ENCODE data around the gene UIMC1. TPM values are rescaled to one million over a fixed set of nuclear protein-coding genes. Genes with fewer than 3 reads are reported as not detected.

UIMC1 gene
- total and polyA plus RNA-seq, 2 of the 4 experiments (the other 2 are of a cell fraction), result 19.5 to 27.6 TPM

GRCh38 chr5:177027665-177028064 is 21.1 kb upstream of the UIMC1 start:
- no peaks in the 10 kb centered on the region for H3K27me3 ChIP-seq (ENCODE audit: control insufficient read depth, insufficient read depth, low read length)
- H3K18ac ChIP-seq (ENCODE audit: low read depth, low read length), result no peak overlapping the region
- no peak overlapping the region for H4K5ac ChIP-seq (ENCODE audit: low read depth, low read length)
- in situ Hi-C loops (cut with MboI; ENCODE audit: low sequenced_read_pairs) (no loop called here), dilution Hi-C loops (cut with HindIII; ENCODE audit: low sequenced_read_pairs, unreplicated experiment) (no loop called here), intact Hi-C loops (cut with micrococcal nuclease) (no loop called here)
- no peak overlapping the region for H3K56ac ChIP-seq (ENCODE audit: extremely low read depth, insufficient read depth, low read length)
- peaks cover 3% of the 10 kb centered on the region for H3K9me1 ChIP-seq (ENCODE audit: insufficient read depth, low read length)
- H3K4ac ChIP-seq (ENCODE audit: low read depth, low read length), result no peak overlapping the region
- H2AFZ ChIP-seq (replicated peaks; ENCODE audit: low read length, poor library complexity), result no peak overlapping the region
- no peak overlapping the region for H3K27ac ChIP-seq (ENCODE audit: insufficient read depth, low read length)
- BruUV-seq (replicated peaks), result no TSS peak
- H3K36me3 ChIP-seq (ENCODE audit: control insufficient read depth, insufficient read depth, low read length), result peaks cover 9% of the 10 kb centered on the region
- H3K4me3 ChIP-seq (ENCODE audit: insufficient read depth, low read depth, low read length), result no peak overlapping the region
- H4K91ac ChIP-seq (ENCODE audit: insufficient read depth, low read depth, low read length), result no peak overlapping the region
- CTCF ChIA-PET, result interaction anchor here (0.5 kb wide), 1 partner anchor 54 kb away, joined by 3 read pairs; no protein-coding TSS in a partner anchor
- no CpG with 5 or more reads among the region's 2 CpGs for WGBS, 2 experiments (ENCODE audit: extremely low coverage in 2 of 2, insufficient read length in 1 of 2)
- POLR2A ChIA-PET (ENCODE audit: unreplicated experiment), result interaction anchor here (0.6 to 0.7 kb wide), 2 partner anchors 20 to 237 kb away, joined by 9 to 14 read pairs; no protein-coding TSS in a partner anchor
- H3K23ac ChIP-seq (ENCODE audit: low read depth, low read length), result no peak overlapping the region
- H2AK9ac ChIP-seq (replicated peaks; ENCODE audit: low read depth, low read length, poor library complexity), result no peak overlapping the region
- DNase-seq (no peak), ATAC-seq (ENCODE audit: low read depth) (no peak)
- peaks cover 9% of the 10 kb centered on the region; the same call in 1 of the 2 replicates for H4K20me1 ChIP-seq (ENCODE audit: insufficient read depth, low read length)
- H3K14ac ChIP-seq (replicated peaks; ENCODE audit: low read depth, low read length), result no peak overlapping the region
- TF ChIP-seq MAZ (IDR thresholded peaks at IDR 0.05; ENCODE audit: borderline replicate concordance, low read depth, low read length) (no peak), RCOR1 (IDR thresholded peaks at IDR 0.05; ENCODE audit: insufficient replicate concordance, low read length) (no peak), USF2 (IDR thresholded peaks at IDR 0.05; ENCODE audit: low read depth, low read length) (no peak), RFX5 (IDR thresholded peaks at IDR 0.05; ENCODE audit: low read depth, low read length) (no peak), FOS (IDR thresholded peaks at IDR 0.05; ENCODE audit: low read depth, low read length) (no peak), MAFK (IDR thresholded peaks at IDR 0.05; ENCODE audit: low read depth, low read length) (no peak), SMC3 (IDR thresholded peaks at IDR 0.05; ENCODE audit: low read depth, low read length) (no peak), CHD1 (IDR thresholded peaks at IDR 0.05; ENCODE audit: low read depth, low read length) (no peak), ELK1 (IDR thresholded peaks at IDR 0.05; ENCODE audit: borderline replicate concordance, low read depth, low read length) (no peak), BHLHE40 (IDR thresholded peaks at IDR 0.05; ENCODE audit: low read depth, low read length) (no peak), CTCF (conservative IDR thresholded peaks at IDR 0.05; ENCODE audit: low read depth, low read length) (no peak), NFE2L2 (IDR thresholded peaks at IDR 0.05; ENCODE audit: low read depth, low read length) (no peak), CEBPB (IDR thresholded peaks at IDR 0.05; ENCODE audit: low read depth, low read length) (no peak), MXI1 (IDR thresholded peaks at IDR 0.05; ENCODE audit: borderline replicate concordance, low read depth, low read length) (no peak), POLR2A (IDR thresholded peaks at IDR 0.05; ENCODE audit: low read depth, low read length) (no peak), RAD21 (IDR thresholded peaks at IDR 0.05; ENCODE audit: low read length) (no peak)
- no peak overlapping the region for H3K9ac ChIP-seq (ENCODE audit: low read depth, low read length)
- no peak overlapping the region for H2BK5ac ChIP-seq (ENCODE audit: low read depth, low read length, poor library complexity, severe bottlenecking)
- H3K9me3 ChIP-seq (ENCODE audit: control insufficient read depth, insufficient read depth, low read length), result no peaks in the 10 kb centered on the region
- H4K8ac ChIP-seq (ENCODE audit: low read depth in 2 of 2, low read length in 2 of 2), result no peak overlapping the region
- peaks cover 30 to 51% of the 10 kb centered on the region in 2 experiments for H3K79me1 ChIP-seq (ENCODE audit: low read depth in 1 of 2, low read length in 2 of 2)
- no peak overlapping the region for H2BK20ac ChIP-seq (ENCODE audit: low read depth, low read length)
- no peak overlapping the region for H3K4me2 ChIP-seq (ENCODE audit: low read depth, low read length)
- H3K4me1 ChIP-seq (ENCODE audit: control insufficient read depth, insufficient read depth, low read length), result peaks cover 6% of the 10 kb centered on the region
- no peak overlapping the region for H2AK5ac ChIP-seq (ENCODE audit: low read depth, low read length)
- H2BK120ac ChIP-seq (ENCODE audit: low read depth, low read length), result no peak overlapping the region
- no peak overlapping the region for H2BK15ac ChIP-seq (ENCODE audit: low read depth, low read length)

Measured in IMR-90 (cell line).